PC-9 (cell line): Measurements from ENCODE around the gene PRPH. TPM values are rescaled to one million over a fixed set of nuclear protein-coding genes. Genes with fewer than 3 reads are reported as not detected.

Experiments used
- BruUV-seq: library from RNA; stranded (reverse); fragments of 400-500 nt; replicated peaks from 2 replicates; lab custom pipeline; 2021; lab: Mats Ljungman, UMichigan
- CTCF ChIA-PET: fragments of 300-600 bp; sonication (Branson Sonifier 250); formaldehyde crosslinking; loops from one replicate; lab custom pipeline; 2022; ENCODE audit warnings: antibody characterized with exemption; lab: Charles Lee
- POLR2A ChIA-PET: fragments of 300-600 bp; sonication (Branson Sonifier 250); formaldehyde crosslinking; loops from one replicate; lab custom pipeline; 2022; ENCODE audit warnings: antibody characterized with exemption; ENCODE audit not compliant: unreplicated experiment; lab: Charles Lee
- DNase-seq, 2 experiments: peaks; one replicate each; pipeline versions ENCODE4 v3.0.0 to v3.0.0-alpha.2; 2015 to 2022; ENCODE audit warnings: mixed read lengths in 1 of 2
- H2AFZ ChIP-seq: fragments of 200-600 bp; sonication (generic); 2 replicates; pipeline ENCODE4 v1.8.1; 2017; ENCODE audit warnings: antibody characterized with exemption
- H3F3A ChIP-seq: fragments of 200-600 bp; sonication (generic); 2 replicates; pipeline ENCODE4 v1.8.1; 2017; ENCODE audit warnings: antibody characterized with exemption, mild to moderate bottlenecking, low read depth; ENCODE audit not compliant: insufficient read depth
- H3K27ac ChIP-seq: fragments of 200-600 bp; sonication (generic); 2 replicates; pipeline ENCODE4 v1.6.1; 2016; ENCODE audit warnings: mixed run types
- H3K27me3 ChIP-seq: fragments of 200-600 bp; sonication (generic); 2 replicates; pipeline ENCODE4 v1.6.1; 2016; ENCODE audit warnings: low read depth, mixed run types; ENCODE audit not compliant: insufficient read depth
- H3K36me3 ChIP-seq: fragments of 200-600 bp; sonication (generic); 2 replicates; pipeline ENCODE4 v1.6.1; 2016; ENCODE audit warnings: low read depth, mixed run types
- H3K4me1 ChIP-seq: fragments of 200-600 bp; sonication (generic); replicated peaks from 2 replicates; pipeline ENCODE4 v1.6.1; 2016; ENCODE audit warnings: mixed run types; ENCODE audit not compliant: insufficient read depth
- H3K4me2 ChIP-seq: fragments of 200-600 bp; sonication (generic); 2 replicates; pipeline ENCODE4 v1.6.1; 2017; ENCODE audit warnings: mixed run types
- H3K4me3 ChIP-seq: fragments of 200-600 bp; sonication (generic); 2 replicates; pipeline ENCODE4 v1.6.1; 2016; ENCODE audit warnings: mixed run types
- H3K79me2 ChIP-seq: fragments of 200-600 bp; sonication (generic); 2 replicates; pipeline ENCODE4 v1.6.1; 2017; ENCODE audit warnings: low read depth, mixed run types
- H3K9me2 ChIP-seq: fragments of 200-600 bp; sonication (generic); 2 replicates; pipeline ENCODE4 v1.8.1; 2017; ENCODE audit warnings: mild to moderate bottlenecking; ENCODE audit not compliant: insufficient read depth
- H3K9me3 ChIP-seq: fragments of 200-600 bp; sonication (generic); 2 replicates; pipeline ENCODE4 v1.8.1; 2016; ENCODE audit warnings: low read depth; ENCODE audit not compliant: insufficient read depth
- H4K20me1 ChIP-seq: fragments of 200-600 bp; sonication (generic); 2 replicates; pipeline ENCODE4 v1.8.1; 2017; ENCODE audit not compliant: insufficient read depth
- EZH2 ChIP-seq: fragments of 200-600 bp; sonication (generic); IDR thresholded peaks from 2 replicates; pipeline ENCODE4 v1.8.0; 2017; ENCODE audit warnings: antibody characterized with exemption, low read depth
- intact Hi-C: fragments of 100-400 bp; cut with micrococcal nuclease; formaldehyde crosslinking; loops from one replicate; pipeline ENCODE4 v1.10.0; 2022; ENCODE audit not compliant: unreplicated experiment
- total RNA-seq: library from RNA; stranded (reverse); gene quantifications from 2 replicates; pipeline ENCODE4 v1.2.3, GENCODE V29; 2021
- TF ChIP-seq, protein P1 (sequence below): fragments of 200-600 bp; sonication (generic); conservative IDR thresholded peaks from 2 replicates; pipeline ENCODE4 v1.6.1; 2017; ENCODE audit warnings: mixed run types, antibody characterized with exemption, mild to moderate bottlenecking, moderate library complexity

The PRPH gene
- total RNA-seq, 1 experiment from 2014 or later: 0.46 TPM

GRCh38 chr12:49260166-49260565 lies 34.8 kb upstream of the PRPH start:
- Histone ChIP-seq H3K27ac (peak overlapping the region; percentile 94), H3K4me3 (no peak overlapping the region; the same call in 1 of the 2 replicates), H3F3A (peaks cover 25% of the 10 kb centered on the region), H3K79me2 (peaks cover 25% of the 10 kb centered on the region), H3K4me2 (peak overlapping the region; percentile 64), H4K20me1 (no peaks in the 10 kb centered on the region), H3K9me3 (no peaks in the 10 kb centered on the region), H3K9me2 (no peaks in the 10 kb centered on the region), H2AFZ (peak overlapping the region; percentile 49; the same call in 1 of the 2 replicates), H3K36me3 (no peaks in the 10 kb centered on the region), H3K27me3 (no peaks in the 10 kb centered on the region), H3K4me1 (peaks cover 34% of the 10 kb centered on the region)
- CTCF ChIA-PET: no interaction called here
- POLR2A ChIA-PET: interaction anchor here (0.6 kb wide), 1 partner anchor 63 kb away, joined by 3 read pairs; the partner anchor contains the start of gene TROAP
- DNase-seq: no peak
- no TSS peak for BruUV-seq
- intact Hi-C loops: loop anchor here (10.0 kb wide), 1 partner anchor 195 kb away; the partner anchor contains the start of genes KMT2D and RHEBL1
- TF ChIP-seq, protein P1, sequence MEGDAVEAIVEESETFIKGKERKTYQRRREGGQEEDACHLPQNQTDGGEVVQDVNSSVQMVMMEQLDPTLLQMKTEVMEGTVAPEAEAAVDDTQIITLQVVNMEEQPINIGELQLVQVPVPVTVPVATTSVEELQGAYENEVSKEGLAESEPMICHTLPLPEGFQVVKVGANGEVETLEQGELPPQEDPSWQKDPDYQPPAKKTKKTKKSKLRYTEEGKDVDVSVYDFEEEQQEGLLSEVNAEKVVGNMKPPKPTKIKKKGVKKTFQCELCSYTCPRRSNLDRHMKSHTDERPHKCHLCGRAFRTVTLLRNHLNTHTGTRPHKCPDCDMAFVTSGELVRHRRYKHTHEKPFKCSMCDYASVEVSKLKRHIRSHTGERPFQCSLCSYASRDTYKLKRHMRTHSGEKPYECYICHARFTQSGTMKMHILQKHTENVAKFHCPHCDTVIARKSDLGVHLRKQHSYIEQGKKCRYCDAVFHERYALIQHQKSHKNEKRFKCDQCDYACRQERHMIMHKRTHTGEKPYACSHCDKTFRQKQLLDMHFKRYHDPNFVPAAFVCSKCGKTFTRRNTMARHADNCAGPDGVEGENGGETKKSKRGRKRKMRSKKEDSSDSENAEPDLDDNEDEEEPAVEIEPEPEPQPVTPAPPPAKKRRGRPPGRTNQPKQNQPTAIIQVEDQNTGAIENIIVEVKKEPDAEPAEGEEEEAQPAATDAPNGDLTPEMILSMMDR: no peak
- no peak for TF ChIP-seq EZH2

GRCh38 chr12:49260571-49261363 lies 34.2 kb upstream of the PRPH start:
- H3K79me2 ChIP-seq: peaks cover 31% of the 10 kb centered on the region
- peak overlapping the region; percentile 64 for H3K4me2 ChIP-seq
- ChIA-PET POLR2A (interaction anchor here (0.5 to 0.6 kb wide), 2 partner anchors 62 to 283 kb away, joined by 3 to 7 read pairs; partner anchors contain the start of gene TROAP), CTCF (no interaction called here)
- H3K4me1 ChIP-seq: peaks cover 34% of the 10 kb centered on the region
- intact Hi-C loops: loop anchor here (10.0 kb wide), 1 partner anchor 196 kb away; the partner anchor contains the start of genes KMT2D and RHEBL1
- H2AFZ ChIP-seq: peak overlapping the region; percentile 49; the same call in 1 of the 2 replicates
- H3K4me3 ChIP-seq: no peak overlapping the region; the same call in 1 of the 2 replicates
- H3F3A ChIP-seq: peaks cover 31% of the 10 kb centered on the region
- H3K9me3 ChIP-seq: no peaks in the 10 kb centered on the region
- no peaks in the 10 kb centered on the region for H3K27me3 ChIP-seq
- no peak for DNase-seq
- no peak for TF ChIP-seq EZH2
- TF ChIP-seq, protein P1: no peak
- no peaks in the 10 kb centered on the region for H4K20me1 ChIP-seq
- H3K27ac ChIP-seq: peak overlapping the region; percentile 94
- H3K36me3 ChIP-seq: no peaks in the 10 kb centered on the region
- no peaks in the 10 kb centered on the region for H3K9me2 ChIP-seq
- BruUV-seq: no TSS peak

DNA sequence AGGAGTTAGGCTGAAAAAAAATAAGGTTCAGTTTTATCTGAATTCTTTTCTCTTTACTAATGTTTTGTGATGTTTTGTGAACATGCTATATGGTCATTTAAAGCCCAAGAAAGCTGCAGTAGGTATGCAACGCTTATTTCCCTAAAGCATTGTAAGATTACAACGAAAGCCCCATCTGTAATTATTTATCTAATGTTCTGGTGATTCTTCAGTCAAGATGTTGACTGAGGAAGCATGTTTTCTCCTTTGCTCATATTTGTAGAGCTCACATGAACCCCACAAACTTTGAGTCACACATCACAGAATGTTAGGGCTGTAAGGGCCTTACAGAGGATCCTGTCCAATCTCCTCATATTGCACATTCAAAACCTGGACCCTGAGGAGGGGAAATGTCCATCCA lies 33.2 kb upstream of the PRPH start:
- Histone ChIP-seq H3K27me3 (no peaks in the 10 kb centered on the region), H4K20me1 (peaks cover 5% of the 10 kb centered on the region), H3K36me3 (peaks cover 5% of the 10 kb centered on the region), H3K9me3 (no peaks in the 10 kb centered on the region), H3F3A (peaks cover 41% of the 10 kb centered on the region), H3K79me2 (peaks cover 41% of the 10 kb centered on the region), H3K27ac (peak overlapping the region; percentile 94; the same call in 1 of the 2 replicates), H3K4me2 (no peak overlapping the region), H3K4me1 (peaks cover 34% of the 10 kb centered on the region), H3K4me3 (no peak overlapping the region), H2AFZ (no peak overlapping the region), H3K9me2 (no peaks in the 10 kb centered on the region)
- POLR2A ChIA-PET: no interaction called here
- BruUV-seq: no TSS peak
- no peak for TF ChIP-seq EZH2
- TF ChIP-seq, protein P1: no peak
- CTCF ChIA-PET: no interaction called here
- intact Hi-C loops: loop anchor here (10.0 kb wide), 1 partner anchor 197 kb away; the partner anchor contains the start of genes KMT2D and RHEBL1
- no peak for DNase-seq
